OCI-LY1 (cell line): ENCODE data around the gene GRB2.
A peak's percentile ranks its signal among the peaks of the same experiment; 100 is the strongest.
"Not testable (repeated sequence)": the region's sequence is repeated elsewhere in the genome, so short reads cannot be mapped to it uniquely, and the experiment has no call there.

Source experiments
- H2AFZ ChIP-seq: fragments of 200-600 bp; sonication (generic), shearing (Covaris generic); 2 replicates; pipeline ENCODE4 v1.6.0; 2014; ENCODE audit warnings: antibody characterized with exemption, mild to moderate bottlenecking, low read length
- H3F3A ChIP-seq: fragments of 200-600 bp; sonication (generic), shearing (Covaris generic); 2 replicates; pipeline ENCODE4 v1.6.0; 2014; ENCODE audit warnings: mild to moderate bottlenecking, antibody characterized with exemption, low read length, moderate library complexity; ENCODE audit not compliant: insufficient read depth
- H3K27ac ChIP-seq: fragments of 200-600 bp; sonication (generic); 2 replicates; pipeline ENCODE4 v1.5.1; 2014; ENCODE audit warnings: low read length, mixed run types, mild to moderate bottlenecking, low read depth; ENCODE audit not compliant: poor library complexity, severe bottlenecking
- H3K27me3 ChIP-seq: fragments of 200-600 bp; sonication (generic); 2 replicates; pipeline ENCODE4 v1.6.0; 2014; ENCODE audit warnings: antibody characterized with exemption, mild to moderate bottlenecking, low read length, moderate library complexity; ENCODE audit not compliant: insufficient read depth
- H3K36me3 ChIP-seq: fragments of 200-600 bp; sonication (generic); 2 replicates; pipeline ENCODE4 v1.6.1; 2014; ENCODE audit warnings: mild to moderate bottlenecking, antibody characterized with exemption, low read length, moderate library complexity, mixed read lengths; ENCODE audit not compliant: insufficient read depth
- H3K4me1 ChIP-seq: fragments of 200-600 bp; sonication (generic); 2 replicates; pipeline ENCODE4 v1.5.1; 2014; ENCODE audit warnings: mild to moderate bottlenecking, low read length, moderate library complexity; ENCODE audit not compliant: insufficient read depth, severe bottlenecking
- H3K4me2 ChIP-seq: fragments of 200-600 bp; sonication (generic), shearing (Covaris generic); 2 replicates; pipeline ENCODE4 v1.6.1; 2014; ENCODE audit warnings: low read length
- H3K4me3 ChIP-seq: fragments of 200-600 bp; sonication (generic); 2 replicates; pipeline ENCODE4 v1.5.1; 2014; ENCODE audit warnings: low read length, low read depth, mild to moderate bottlenecking, mixed read lengths; ENCODE audit not compliant: poor library complexity, severe bottlenecking
- H3K79me2 ChIP-seq: fragments of 200-600 bp; shearing (Covaris generic); 2 replicates; pipeline ENCODE4 v1.6.1; 2016; ENCODE audit warnings: mixed run types, low read length, mixed read lengths; ENCODE audit not compliant: insufficient read depth
- H3K9ac ChIP-seq: fragments of 200-600 bp; sonication (generic), shearing (Covaris generic); 2 replicates; pipeline ENCODE4 v1.6.1; 2014; ENCODE audit warnings: mild to moderate bottlenecking, low read length, mixed read lengths
- H3K9me2 ChIP-seq: fragments of 200-600 bp; sonication (generic), shearing (Covaris generic); 2 replicates; pipeline ENCODE4 v1.6.1; 2014; ENCODE audit warnings: low read depth, mild to moderate bottlenecking, low read length, mixed read lengths
- H3K9me3 ChIP-seq: fragments of 200-600 bp; shearing (Covaris generic); 2 replicates; pipeline ENCODE4 v1.6.1; 2014; ENCODE audit warnings: low read length, mixed read lengths
- H4K20me1 ChIP-seq: fragments of 200-600 bp; sonication (generic), shearing (Covaris generic); 2 replicates; pipeline ENCODE4 v1.6.0; 2016; ENCODE audit warnings: mild to moderate bottlenecking, low read length; ENCODE audit not compliant: insufficient read depth
- EZH2 ChIP-seq: fragments of 200-600 bp; sonication (generic), shearing (Covaris generic); IDR thresholded peaks from 2 replicates; pipeline ENCODE4 v1.8.0; 2017; ENCODE audit warnings: borderline replicate concordance, mixed run types, mild to moderate bottlenecking, antibody characterized with exemption, low read length, moderate library complexity, mixed read lengths
- TF ChIP-seq, protein P1 (sequence below): fragments of 200-600 bp; sonication (generic), shearing (Covaris generic); IDR thresholded peaks from 2 replicates; pipeline ENCODE4 v1.5.1; 2017; ENCODE audit warnings: mild to moderate bottlenecking, antibody characterized with exemption, low read length, moderate library complexity, mixed read lengths

The GRB2 gene

GRCh38 chr17:75371981-75372380, 33.5 kb downstream of the GRB2 start:
- Histone ChIP-seq H3K79me2 (peaks cover 91% of the 10 kb centered on the region), H3K27me3 (no peaks in the 10 kb centered on the region), H3K4me2 (peak overlapping the region; percentile 49; the same call in 1 of the 2 replicates), H3F3A (peaks cover 5% of the 10 kb centered on the region), H3K4me3 (no peak overlapping the region), H3K4me1 (peaks cover 73% of the 10 kb centered on the region), H3K9me3 (no peaks in the 10 kb centered on the region), H4K20me1 (peaks cover 8% of the 10 kb centered on the region; the same call in 1 of the 2 replicates), H3K36me3 (peaks cover 49% of the 10 kb centered on the region), H2AFZ (no peak overlapping the region), H3K27ac (peak overlapping the region; percentile 56), H3K9me2 (no peaks in the 10 kb centered on the region), H3K9ac (peak overlapping the region; percentile 39)
- TF ChIP-seq, protein P1, sequence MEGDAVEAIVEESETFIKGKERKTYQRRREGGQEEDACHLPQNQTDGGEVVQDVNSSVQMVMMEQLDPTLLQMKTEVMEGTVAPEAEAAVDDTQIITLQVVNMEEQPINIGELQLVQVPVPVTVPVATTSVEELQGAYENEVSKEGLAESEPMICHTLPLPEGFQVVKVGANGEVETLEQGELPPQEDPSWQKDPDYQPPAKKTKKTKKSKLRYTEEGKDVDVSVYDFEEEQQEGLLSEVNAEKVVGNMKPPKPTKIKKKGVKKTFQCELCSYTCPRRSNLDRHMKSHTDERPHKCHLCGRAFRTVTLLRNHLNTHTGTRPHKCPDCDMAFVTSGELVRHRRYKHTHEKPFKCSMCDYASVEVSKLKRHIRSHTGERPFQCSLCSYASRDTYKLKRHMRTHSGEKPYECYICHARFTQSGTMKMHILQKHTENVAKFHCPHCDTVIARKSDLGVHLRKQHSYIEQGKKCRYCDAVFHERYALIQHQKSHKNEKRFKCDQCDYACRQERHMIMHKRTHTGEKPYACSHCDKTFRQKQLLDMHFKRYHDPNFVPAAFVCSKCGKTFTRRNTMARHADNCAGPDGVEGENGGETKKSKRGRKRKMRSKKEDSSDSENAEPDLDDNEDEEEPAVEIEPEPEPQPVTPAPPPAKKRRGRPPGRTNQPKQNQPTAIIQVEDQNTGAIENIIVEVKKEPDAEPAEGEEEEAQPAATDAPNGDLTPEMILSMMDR, result no peak
- no peak for TF ChIP-seq EZH2

DNA sequence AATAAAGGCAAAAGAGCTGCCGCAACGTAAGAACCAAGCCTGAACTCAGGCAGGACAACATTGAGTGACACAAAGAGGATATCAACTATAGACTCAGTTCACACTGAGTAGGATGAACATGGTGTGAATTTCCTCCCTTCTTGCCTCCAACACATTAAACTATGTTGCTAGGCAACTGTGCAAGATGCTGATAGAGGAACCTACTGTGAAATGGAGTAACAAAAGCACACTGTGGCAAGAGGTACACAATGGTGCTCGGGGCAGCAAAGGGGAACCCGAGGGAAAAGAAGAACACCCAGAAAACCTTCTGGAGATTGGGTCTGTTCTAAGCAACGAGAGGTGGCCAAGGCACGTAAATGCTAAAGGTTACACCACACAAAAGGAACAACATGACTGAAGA, 34.1 kb downstream of the GRB2 start:
- H3K27ac ChIP-seq, result peak overlapping the region; percentile 56
- peaks cover 74% of the 10 kb centered on the region for H3K4me1 ChIP-seq
- no peak overlapping the region for H3K4me3 ChIP-seq
- H2AFZ ChIP-seq, result no peak overlapping the region
- no peaks in the 10 kb centered on the region for H3K9me2 ChIP-seq
- H3K27me3 ChIP-seq, result no peaks in the 10 kb centered on the region
- no peaks in the 10 kb centered on the region for H3K9me3 ChIP-seq
- peaks cover 5% of the 10 kb centered on the region for H3F3A ChIP-seq
- peaks cover 44% of the 10 kb centered on the region for H3K36me3 ChIP-seq
- no peak overlapping the region; the same call in 1 of the 2 replicates for H3K9ac ChIP-seq
- H3K4me2 ChIP-seq, result peak overlapping the region; percentile 49; the same call in 1 of the 2 replicates
- peaks cover 8% of the 10 kb centered on the region; the same call in 1 of the 2 replicates for H4K20me1 ChIP-seq
- TF ChIP-seq, protein P1, result no peak
- TF ChIP-seq EZH2, result no peak
- H3K79me2 ChIP-seq, result peaks cover 91% of the 10 kb centered on the region

DNA sequence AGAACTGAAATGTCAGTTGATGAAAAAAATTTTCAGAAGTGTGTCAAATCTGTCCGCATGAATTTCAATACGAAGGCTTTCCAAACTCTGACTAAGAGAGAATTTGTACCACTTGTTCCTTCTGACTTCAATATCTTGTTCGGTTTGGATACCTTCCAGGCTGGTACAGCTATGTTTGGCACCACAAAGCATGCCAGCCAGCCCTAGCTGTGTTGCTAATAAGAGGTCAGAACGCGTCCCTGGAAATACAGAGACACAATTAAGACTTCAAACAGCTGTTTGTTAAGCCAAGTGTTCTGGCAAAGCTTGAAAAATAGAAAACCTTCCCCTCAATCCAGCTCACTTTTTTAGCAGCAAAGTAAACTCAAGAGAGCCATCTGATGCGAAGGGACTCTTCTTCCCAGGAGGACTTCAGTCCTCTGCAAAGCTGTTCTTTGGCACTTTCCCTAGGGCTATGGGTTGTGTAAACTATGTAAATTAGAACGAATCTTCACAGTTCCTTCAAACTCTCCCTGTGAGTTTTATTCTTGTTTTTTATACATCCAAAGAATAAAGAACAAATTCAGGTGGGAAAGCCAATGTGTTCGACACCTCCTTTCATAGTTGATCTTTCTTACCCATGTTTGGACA, 35.1 kb downstream of the GRB2 start:
- Histone ChIP-seq H3K9ac (no peak overlapping the region), H3K9me3 (no peaks in the 10 kb centered on the region), H3K4me3 (no peak overlapping the region), H3K4me1 (peaks cover 82% of the 10 kb centered on the region), H3F3A (peaks cover 7% of the 10 kb centered on the region), H3K9me2 (no peaks in the 10 kb centered on the region), H4K20me1 (peaks cover 8% of the 10 kb centered on the region; the same call in 1 of the 2 replicates), H3K4me2 (no peak overlapping the region), H3K79me2 (peaks cover 97% of the 10 kb centered on the region), H3K36me3 (peaks cover 41% of the 10 kb centered on the region), H3K27me3 (no peaks in the 10 kb centered on the region), H3K27ac (peak overlapping the region; percentile 18), H2AFZ (no peak overlapping the region)
- TF ChIP-seq, protein P1, result no peak
- no peak for TF ChIP-seq EZH2

DNA sequence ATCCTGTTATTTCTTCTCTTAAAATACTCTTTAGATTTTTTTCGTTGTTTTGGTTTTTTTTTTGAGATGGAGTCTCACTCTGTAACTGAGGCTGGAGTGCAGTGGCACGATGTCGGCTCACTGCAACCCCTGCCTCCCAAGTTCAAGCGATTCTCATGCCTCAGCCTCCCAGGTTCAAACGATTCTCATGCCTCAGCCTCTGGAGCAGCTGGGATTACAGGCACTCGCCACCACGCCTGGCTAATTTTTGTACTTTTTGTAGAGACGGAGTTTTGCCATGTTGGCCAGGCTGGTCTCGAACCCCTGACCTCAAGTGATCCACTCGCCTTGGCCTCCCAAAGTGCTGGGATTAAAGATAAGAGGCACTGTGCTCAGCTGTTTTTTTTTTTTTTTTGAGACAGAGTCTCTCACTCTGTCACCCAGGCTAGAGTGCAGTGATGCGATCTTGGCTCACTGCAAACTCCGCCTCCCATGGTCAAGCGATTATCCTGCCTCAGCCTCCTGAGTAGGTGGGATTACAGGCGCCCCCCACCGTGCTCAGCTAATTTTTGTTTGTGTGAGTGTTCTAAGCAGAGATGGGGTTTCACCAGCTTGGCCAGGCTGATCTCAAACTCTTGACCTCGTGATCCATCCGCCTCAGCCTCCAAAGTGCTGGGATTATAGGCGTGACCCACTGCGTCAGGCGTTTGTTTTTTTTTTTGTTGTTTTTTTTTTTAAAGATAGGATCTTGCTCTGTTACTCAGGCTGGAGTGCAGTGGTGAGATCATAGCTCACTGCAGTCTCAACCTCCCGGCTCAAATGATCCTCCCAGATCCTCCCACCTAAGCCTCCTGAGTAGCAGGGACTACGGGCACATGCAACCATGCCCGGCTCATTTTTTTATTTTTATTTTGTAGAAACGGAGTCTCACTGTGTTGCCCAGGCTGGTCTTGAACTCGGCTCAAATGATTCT, 37.4 kb downstream of the GRB2 start:
- H3K27me3 ChIP-seq, H3K4me3 ChIP-seq, H3K9me2 ChIP-seq, H2AFZ ChIP-seq, H3K9me3 ChIP-seq, H3K9ac ChIP-seq: not testable (repeated sequence)
- H3K4me2 ChIP-seq, result peak overlapping the region; percentile 25; the same call in 1 of the 2 replicates
- H3K36me3 ChIP-seq, result peaks cover 22% of the 10 kb centered on the region; the same call in 1 of the 2 replicates
- peaks cover 100% of the 10 kb centered on the region for H3K4me1 ChIP-seq
- H3F3A ChIP-seq, result peaks cover 11% of the 10 kb centered on the region
- H3K27ac ChIP-seq, result peak overlapping the region; percentile 72
- peaks cover 14% of the 10 kb centered on the region for H4K20me1 ChIP-seq
- peaks cover 99% of the 10 kb centered on the region for H3K79me2 ChIP-seq
